HepG2 (cell line): ENCODE results near the gene OR13H1. TPM values are rescaled to one million over a fixed set of nuclear protein-coding genes. Genes with fewer than 3 reads are reported as not detected.

Experiments used
- ATAC-seq: fragments of 200-7000 bp; cut with Tn5 transposase; 3 replicates; pipeline ENCODE4 v1.9.1; 2020; ENCODE audit warnings: mild to moderate bottlenecking, moderate library complexity
- BruUV-seq: library from RNA; stranded (reverse); fragments of 400-500 nt; replicated peaks from 2 replicates; lab custom pipeline; 2021; lab: Mats Ljungman, UMichigan
- CTCF ChIA-PET: fragments of 300-600 bp; formaldehyde crosslinking; extraction: SDS; loops from one replicate; lab custom pipeline; 2021; ENCODE audit warnings: low total read pairs, inconsistent platforms, low intra/inter-chr PET ratio; lab: Yijun Ruan, JAX
- POLR2A ChIA-PET: fragments of 350-600 bp; sonication (Branson Sonifier 250); formaldehyde crosslinking; loops from one replicate; lab custom pipeline; 2020; ENCODE audit warnings: antibody characterized with exemption, inconsistent platforms; lab: Yijun Ruan, JAX
- DNase-seq: peaks from one replicate; pipeline ENCODE4 v3.0.0-alpha.2; 2015; ENCODE audit warnings: low spot score
- FAIRE-seq: peaks from 3 replicates; lab custom pipeline; 2011; peaks lifted over from hg19 to GRCh38; lab: Jason Lieb, UNC
- H2AFZ ChIP-seq: one replicate; pipeline ENCODE4 v1.6.1; 2011; ENCODE audit warnings: low read length, inconsistent platforms
- H3K27ac ChIP-seq: fragments of 300-600 bp; 3 replicates; pipeline ENCODE4 v1.8.0; 2011; ENCODE audit warnings: mixed run types, mild to moderate bottlenecking, mixed read lengths, low read length, inconsistent platforms; ENCODE audit not compliant: insufficient read depth; ENCODE audit errors: extremely low read length
- H3K27me3 ChIP-seq, 2 experiments: fragments of 200-600 bp in 1 of 2; 2 replicates in 1 of 2; 3 replicates in 1 of 2; pipeline versions ENCODE4 v1.6.0 to v1.8.0; 2011; ENCODE audit warnings: low read length in 2 of 2, mild to moderate bottlenecking in 2 of 2, moderate library complexity in 2 of 2, inconsistent platforms in 1 of 2; ENCODE audit not compliant: insufficient read depth in 2 of 2, control insufficient read depth in 1 of 2
- H3K36me3 ChIP-seq, 2 experiments: fragments of 200-600 bp in 1 of 2; replicated peaks in 1 of 2; 2 replicates in 1 of 2; 3 replicates in 1 of 2; pipeline versions ENCODE4 v1.5.1 to v1.8.0; 2011; ENCODE audit warnings: low read length in 2 of 2, inconsistent platforms in 1 of 2; ENCODE audit not compliant: insufficient read depth in 2 of 2, control insufficient read depth in 1 of 2
- H3K4me1 ChIP-seq: 2 replicates; pipeline ENCODE4 v1.5.1; 2012; ENCODE audit warnings: low read length, inconsistent platforms; ENCODE audit not compliant: insufficient read depth
- H3K4me2 ChIP-seq: 2 replicates; pipeline ENCODE4 v1.6.0; 2011; ENCODE audit warnings: low read depth, low read length, inconsistent platforms
- H3K4me3 ChIP-seq, 3 experiments: fragments of 200-600 bp in 1 of 3; sonication (generic), shearing (Covaris generic) in 1 of 3; replicated peaks in 1 of 3; 2 replicates each; pipeline ENCODE4 v1.5.1; 2011 to 2016; ENCODE audit warnings: low read length in 3 of 3, inconsistent platforms in 2 of 3, low read depth in 2 of 3, mild to moderate bottlenecking in 2 of 3, control low read depth in 1 of 3, mixed read lengths in 1 of 3; ENCODE audit not compliant: insufficient read depth in 1 of 3
- H3K79me2 ChIP-seq: one replicate; pipeline ENCODE4 v1.6.1; 2011; ENCODE audit warnings: low read length, inconsistent platforms; ENCODE audit not compliant: insufficient read depth
- H3K9ac ChIP-seq: 2 replicates; pipeline ENCODE4 v1.6.0; 2011; ENCODE audit warnings: mild to moderate bottlenecking, low read depth, low read length, inconsistent platforms; ENCODE audit not compliant: insufficient read depth
- H3K9me3 ChIP-seq: 2 replicates; pipeline ENCODE4 v1.5.1; 2012; ENCODE audit warnings: mild to moderate bottlenecking, low read length
- H4K20me1 ChIP-seq: 2 replicates; pipeline ENCODE4 v1.6.0; 2011; ENCODE audit warnings: inconsistent platforms, mild to moderate bottlenecking, low read length, moderate library complexity; ENCODE audit not compliant: insufficient read depth
- RNF2 ChIP-seq: fragments of 450-650 bp; conservative IDR thresholded peaks from 2 replicates; pipeline ENCODE4 v1.6.1; 2016; ENCODE audit warnings: low read depth
- ZNF451 ChIP-seq: sonication (generic); formaldehyde crosslinking; IDR thresholded peaks from 2 replicates; pipeline ENCODE4 v1.5.0; 2020; ENCODE audit warnings: mild to moderate bottlenecking, missing genetic modification reagents
- ZNF549 ChIP-seq: sonication (generic); formaldehyde crosslinking; IDR thresholded peaks from 2 replicates; pipeline ENCODE4 v1.5.0; 2020; ENCODE audit warnings: missing genetic modification reagents
- WGBS: methylation state at CpG from one replicate; pipeline ENCODE4 v1.1.6; 2017; ENCODE audit warnings: low lambda C conversion rate; 5-methylcytosine and 5-hydroxymethylcytosine counted together
- in situ Hi-C: cut with HindIII; loops from 2 replicates; pipeline ENCODE4 v1.10.0; 2017; ENCODE audit warnings: low pct_unique_long_range_greater_than_20kb; ENCODE audit not compliant: extremely low pct_ligation_motif_present
- intact Hi-C: fragments of 100-400 bp; cut with micrococcal nuclease; formaldehyde crosslinking; loops from one replicate; pipeline ENCODE4 v1.10.0; 2022; ENCODE audit not compliant: unreplicated experiment
- polyA plus RNA-seq, 8 experiments: library from polyadenylated mRNA; depleted of rRNA in 3 of 8; stranded (reverse) in 7 of 8; unstranded in 1 of 8; fragments of >200 nt; fragmentation: Illumina TruSeq in 4 of 8; extraction: Trizol in 4 of 8; gene quantifications; 2 replicates each; pipeline versions ENCODE4 v1.2.1 to v1.2.3, GENCODE V29; 2011 to 2016; ENCODE audit warnings: low read depth in 4 of 8, missing spikeins in 1 of 8, mixed read lengths in 1 of 8; ENCODE audit not compliant: insufficient read depth in 1 of 8
- total RNA-seq, 5 experiments: library from RNA; depleted of rRNA; stranded (reverse); fragments of >200 nt; fragmentation: Illumina TruSeq; extraction: Trizol; gene quantifications; 2 replicates each; pipeline ENCODE4 v1.2.3, GENCODE V29; 2016; ENCODE audit warnings: low read depth in 1 of 5
- TF ChIP-seq, protein P1 (sequence below): sonication (generic); formaldehyde crosslinking; conservative IDR thresholded peaks from 2 replicates; pipeline ENCODE4 v1.4.0; 2020; ENCODE audit warnings: mild to moderate bottlenecking, missing genetic modification reagents, moderate library complexity
- TF ChIP-seq, protein P2 (sequence below): sonication (generic); formaldehyde crosslinking; IDR thresholded peaks from 2 replicates; pipeline ENCODE4 v1.9.0; 2021; ENCODE audit warnings: missing genetic modification reagents, mild to moderate bottlenecking, borderline replicate concordance

Gene OR13H1
- total and polyA plus RNA-seq, 2 of the 13 experiments (the other 11 are each of a cell fraction or from before 2014, with no cell fraction given): not detected

DNA sequence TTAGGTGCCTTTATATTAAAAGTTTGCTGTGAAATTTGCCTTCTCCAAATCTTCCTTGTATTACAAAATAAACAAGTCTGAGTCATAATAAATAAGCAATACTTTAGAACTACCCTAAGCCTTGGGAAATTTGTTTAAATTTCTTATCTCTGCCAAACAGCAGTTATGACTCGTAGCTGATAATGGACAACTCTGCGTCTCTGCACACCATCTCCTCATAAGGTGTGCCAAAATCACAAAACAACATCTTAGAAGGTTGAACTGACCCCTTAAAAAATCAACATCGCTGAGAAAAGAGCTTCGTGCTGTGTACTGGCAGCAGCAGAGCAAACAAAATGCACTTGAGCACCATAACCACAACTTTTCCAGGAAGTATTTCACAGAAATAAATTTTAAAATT, 22.0 kb downstream of the OR13H1 start:
- no peak overlapping the region for H3K4me3 ChIP-seq
- no peaks in the 10 kb centered on the region for H3K79me2 ChIP-seq
- ATAC-seq: no peak
- no peak overlapping the region for H3K9ac ChIP-seq
- no peak overlapping the region for H3K27ac ChIP-seq
- H3K27me3 ChIP-seq: no peaks in the 10 kb centered on the region
- in situ Hi-C loops: no loop called here
- TF ChIP-seq RNF2 (no peak), ZNF549 (CRISPR knock-in tag) (no peak), ZNF451 (CRISPR knock-in tag) (no peak)
- TF ChIP-seq, protein P1, sequence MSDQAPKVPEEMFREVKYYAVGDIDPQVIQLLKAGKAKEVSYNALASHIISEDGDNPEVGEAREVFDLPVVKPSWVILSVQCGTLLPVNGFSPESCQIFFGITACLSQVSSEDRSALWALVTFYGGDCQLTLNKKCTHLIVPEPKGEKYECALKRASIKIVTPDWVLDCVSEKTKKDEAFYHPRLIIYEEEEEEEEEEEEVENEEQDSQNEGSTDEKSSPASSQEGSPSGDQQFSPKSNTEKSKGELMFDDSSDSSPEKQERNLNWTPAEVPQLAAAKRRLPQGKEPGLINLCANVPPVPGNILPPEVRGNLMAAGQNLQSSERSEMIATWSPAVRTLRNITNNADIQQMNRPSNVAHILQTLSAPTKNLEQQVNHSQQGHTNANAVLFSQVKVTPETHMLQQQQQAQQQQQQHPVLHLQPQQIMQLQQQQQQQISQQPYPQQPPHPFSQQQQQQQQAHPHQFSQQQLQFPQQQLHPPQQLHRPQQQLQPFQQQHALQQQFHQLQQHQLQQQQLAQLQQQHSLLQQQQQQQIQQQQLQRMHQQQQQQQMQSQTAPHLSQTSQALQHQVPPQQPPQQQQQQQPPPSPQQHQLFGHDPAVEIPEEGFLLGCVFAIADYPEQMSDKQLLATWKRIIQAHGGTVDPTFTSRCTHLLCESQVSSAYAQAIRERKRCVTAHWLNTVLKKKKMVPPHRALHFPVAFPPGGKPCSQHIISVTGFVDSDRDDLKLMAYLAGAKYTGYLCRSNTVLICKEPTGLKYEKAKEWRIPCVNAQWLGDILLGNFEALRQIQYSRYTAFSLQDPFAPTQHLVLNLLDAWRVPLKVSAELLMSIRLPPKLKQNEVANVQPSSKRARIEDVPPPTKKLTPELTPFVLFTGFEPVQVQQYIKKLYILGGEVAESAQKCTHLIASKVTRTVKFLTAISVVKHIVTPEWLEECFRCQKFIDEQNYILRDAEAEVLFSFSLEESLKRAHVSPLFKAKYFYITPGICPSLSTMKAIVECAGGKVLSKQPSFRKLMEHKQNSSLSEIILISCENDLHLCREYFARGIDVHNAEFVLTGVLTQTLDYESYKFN (CRISPR knock-in tag): no peak
- TF ChIP-seq, protein P2, sequence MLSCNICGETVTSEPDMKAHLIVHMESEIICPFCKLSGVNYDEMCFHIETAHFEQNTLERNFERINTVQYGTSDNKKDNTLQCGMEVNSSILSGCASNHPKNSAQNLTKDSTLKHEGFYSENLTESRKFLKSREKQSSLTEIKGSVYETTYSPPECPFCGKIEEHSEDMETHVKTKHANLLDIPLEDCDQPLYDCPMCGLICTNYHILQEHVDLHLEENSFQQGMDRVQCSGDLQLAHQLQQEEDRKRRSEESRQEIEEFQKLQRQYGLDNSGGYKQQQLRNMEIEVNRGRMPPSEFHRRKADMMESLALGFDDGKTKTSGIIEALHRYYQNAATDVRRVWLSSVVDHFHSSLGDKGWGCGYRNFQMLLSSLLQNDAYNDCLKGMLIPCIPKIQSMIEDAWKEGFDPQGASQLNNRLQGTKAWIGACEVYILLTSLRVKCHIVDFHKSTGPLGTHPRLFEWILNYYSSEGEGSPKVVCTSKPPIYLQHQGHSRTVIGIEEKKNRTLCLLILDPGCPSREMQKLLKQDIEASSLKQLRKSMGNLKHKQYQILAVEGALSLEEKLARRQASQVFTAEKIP (CRISPR knock-in tag): no peak
- TF ChIP-seq, all 625 proteins: peak for 0
- Histone ChIP-seq H3K36me3 (no peaks in the 10 kb centered on the region), H2AFZ (no peak overlapping the region), H3K4me2 (no peak overlapping the region), H4K20me1 (no peaks in the 10 kb centered on the region), H3K4me1 (no peaks in the 10 kb centered on the region), H3K9me3 (no peaks in the 10 kb centered on the region)
- CTCF ChIA-PET: no interaction called here
- 3% methylated on average over 4 of the region's 4 CpGs for WGBS
- no TSS peak for BruUV-seq
- POLR2A ChIA-PET: no interaction called here
- intact Hi-C loops: no loop called here
- no peak for DNase-seq
- FAIRE-seq: no peak
